Forelimb muscle (tissue), 1 donor: ENCODE results near the gene CNTN3. TPM values are rescaled to one million over a fixed set of nuclear protein-coding genes. Genes with fewer than 3 reads are reported as not detected.

Source experiments
- DNase-seq: peaks from one replicate; pipeline ENCODE4 v3.0.0-alpha.2; 2013; ENCODE audit warnings: low read depth
- polyA plus RNA-seq: library from polyadenylated mRNA; unstranded; fragments of 120-200 nt; gene quantifications from one replicate; pipeline ENCODE4 v1.2.1, GENCODE V29; 2013; ENCODE audit not compliant: insufficient read length

The CNTN3 gene
- polyA plus RNA-seq, 1 donor: 4.9 TPM

DNA sequence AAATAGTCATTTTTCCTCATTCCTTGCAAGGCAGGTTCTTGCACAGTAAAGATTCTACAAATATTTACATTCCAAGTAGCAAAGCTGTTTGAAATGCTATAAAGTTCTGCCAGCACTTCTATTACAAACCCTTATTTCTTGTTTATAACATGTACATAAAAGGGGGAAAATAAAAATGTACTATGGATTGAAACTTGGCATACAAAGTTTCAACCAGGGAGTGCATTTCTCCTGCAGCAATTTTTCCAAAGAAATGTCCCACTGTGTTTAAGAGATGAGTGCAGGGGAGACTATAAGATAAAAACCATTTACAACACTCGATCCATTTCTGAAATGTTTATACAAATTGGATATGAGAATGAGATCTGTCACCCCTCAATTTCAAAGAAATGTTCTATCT lies 3.3 kb downstream of the CNTN3 start:
- no peak for DNase-seq

DNA sequence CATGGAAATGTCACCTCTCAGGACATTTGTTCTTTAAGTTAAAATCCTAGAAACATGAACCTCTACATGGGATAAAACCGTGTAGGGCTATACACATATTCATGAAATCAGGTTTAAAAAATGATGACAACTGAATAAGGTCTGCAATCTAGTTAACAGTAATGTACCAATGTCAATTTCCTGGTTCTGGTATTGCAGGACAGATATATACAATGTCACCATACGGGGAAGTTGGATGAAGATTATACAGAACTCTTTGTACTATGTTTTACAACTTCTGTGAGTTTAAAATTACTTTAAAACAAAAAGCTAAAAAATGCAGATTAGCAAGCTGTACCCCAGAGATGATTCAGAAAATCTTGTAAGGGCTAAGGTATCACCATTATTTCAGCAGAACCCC lies 6.7 kb downstream of the CNTN3 start:
- no peak for DNase-seq

DNA sequence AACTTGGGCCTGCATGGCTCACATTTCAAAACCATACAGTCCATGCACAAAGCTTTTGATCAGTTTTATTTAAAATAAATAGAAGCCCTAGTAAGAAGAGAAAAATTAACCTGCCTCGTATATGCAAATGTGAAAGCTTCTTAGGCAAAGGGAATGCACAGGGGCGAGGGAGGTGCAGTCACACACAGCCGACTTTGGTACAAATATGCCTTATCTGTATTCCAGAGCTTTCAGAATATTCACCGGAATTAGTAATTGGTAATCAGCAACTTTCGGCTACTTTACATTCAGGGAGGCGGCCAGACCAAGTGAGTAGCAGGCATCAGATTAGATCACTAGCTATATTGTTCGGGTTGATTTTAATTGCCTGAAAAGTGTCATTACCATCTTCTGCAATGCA lies 7.5 kb downstream of the CNTN3 start:
- no peak for DNase-seq

DNA sequence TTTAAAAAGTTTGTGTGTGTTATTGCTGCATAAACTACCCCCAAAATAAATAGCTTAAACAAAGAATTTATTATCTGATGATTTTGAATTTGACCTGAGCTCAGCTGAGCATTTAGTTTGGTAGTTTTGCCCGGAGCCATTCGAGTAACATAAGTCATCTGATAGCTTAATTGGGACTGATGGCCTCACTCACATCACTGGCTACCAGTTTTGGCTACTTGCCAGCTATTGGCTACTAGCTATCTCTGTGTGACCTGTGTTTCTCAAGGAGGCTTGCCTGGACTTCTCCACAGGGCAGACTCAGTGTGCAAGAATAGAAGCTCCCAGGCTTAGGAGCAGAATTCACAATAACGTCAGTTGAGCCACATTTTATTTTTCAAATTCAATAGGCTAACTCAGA lies 9.0 kb downstream of the CNTN3 start:
- DNase-seq: no peak

DNA sequence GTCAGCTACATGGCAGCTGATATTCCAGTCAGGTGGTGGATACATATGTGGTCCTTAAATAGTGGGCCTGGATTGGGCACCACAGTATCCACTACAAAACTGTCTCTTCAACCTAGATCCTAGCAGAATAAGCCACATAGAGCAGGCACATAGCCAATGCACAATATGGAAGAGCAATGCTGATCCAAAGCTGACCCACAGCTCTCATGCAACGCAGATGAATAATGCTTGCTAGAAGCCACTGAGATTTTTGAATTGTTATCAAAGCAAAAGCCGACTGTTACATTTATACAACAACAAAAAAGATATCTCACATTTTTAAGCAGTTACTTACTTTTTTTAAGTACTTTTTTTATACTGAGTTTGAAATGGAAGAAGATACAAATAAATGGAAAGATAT lies 11.2 kb downstream of the CNTN3 start:
- no peak for DNase-seq

DNA sequence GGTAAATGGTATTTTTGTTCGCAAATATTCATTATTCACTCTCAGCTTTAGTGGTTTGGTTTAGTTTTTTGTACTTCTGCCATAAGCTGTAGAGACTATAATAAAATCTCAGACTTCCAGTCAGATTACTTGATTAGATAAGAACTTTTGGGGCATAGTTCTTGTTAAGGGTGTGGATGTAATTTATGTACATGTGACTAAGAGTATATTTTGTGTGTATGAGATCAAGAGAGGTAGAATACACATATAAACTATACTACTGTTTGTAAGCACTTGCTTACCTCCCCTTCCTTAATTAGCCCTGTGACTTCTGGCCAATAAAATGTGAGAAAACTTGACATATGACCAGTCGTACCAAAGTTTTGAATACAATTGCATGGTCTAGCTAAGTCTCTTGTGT lies 12.0 kb downstream of the CNTN3 start:
- DNase-seq: no peak

DNA sequence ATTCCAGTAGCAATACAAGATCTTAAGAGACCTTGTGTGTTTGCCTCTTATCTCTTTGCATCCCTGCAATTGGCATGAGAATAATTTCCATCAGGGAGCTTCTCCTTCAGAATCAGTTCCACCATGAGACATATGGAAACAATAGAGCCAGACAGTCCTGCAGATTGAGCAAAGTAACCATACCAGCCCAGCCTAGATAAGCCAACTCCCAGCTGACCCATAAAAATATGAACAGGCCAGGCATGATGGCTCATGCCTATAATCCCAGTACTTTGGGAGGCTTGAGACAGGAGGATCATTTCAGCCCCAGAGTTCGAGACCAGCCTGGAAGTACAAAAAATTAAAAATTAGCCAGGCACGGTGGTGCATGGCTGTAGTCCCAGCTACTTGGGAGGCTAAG lies 12.7 kb downstream of the CNTN3 start:
- DNase-seq: no peak

DNA sequence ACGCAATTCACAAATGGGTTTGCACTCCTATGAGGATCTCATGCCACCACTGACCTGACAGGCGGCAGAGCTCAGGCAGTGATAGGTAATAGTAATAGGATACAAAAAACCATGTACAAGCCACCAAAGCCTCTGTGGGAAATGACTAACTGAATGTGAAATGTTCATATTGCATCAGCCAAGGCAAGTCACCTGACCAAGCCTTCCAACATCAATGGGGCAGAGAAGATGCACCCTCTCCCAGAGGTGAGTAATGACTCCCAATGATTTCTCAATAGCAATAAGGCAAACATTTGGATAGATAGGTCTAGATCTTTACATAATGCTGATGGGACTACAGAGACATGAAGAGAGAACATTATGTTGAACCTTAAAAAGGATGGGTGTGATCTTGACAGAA lies 14.9 kb downstream of the CNTN3 start:
- no peak for DNase-seq

DNA sequence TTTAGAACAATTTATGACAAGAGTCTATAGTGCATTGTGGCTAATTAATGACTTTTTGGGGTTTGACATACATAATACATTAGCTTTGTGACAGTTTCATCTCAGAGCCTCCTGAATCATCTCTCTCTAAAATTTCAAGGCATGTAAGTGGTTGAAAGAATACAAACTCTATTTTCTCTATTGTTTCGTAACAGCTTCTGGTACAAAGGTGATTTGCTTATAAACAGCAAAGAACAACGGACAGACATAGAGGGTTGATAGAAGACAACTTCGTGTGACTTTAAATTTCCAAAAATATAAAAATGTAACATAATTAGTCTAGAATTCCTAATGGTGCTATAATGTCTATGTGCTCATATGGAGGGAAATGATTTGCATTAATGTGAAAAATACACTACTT lies 21.3 kb downstream of the CNTN3 start:
- no peak for DNase-seq

DNA sequence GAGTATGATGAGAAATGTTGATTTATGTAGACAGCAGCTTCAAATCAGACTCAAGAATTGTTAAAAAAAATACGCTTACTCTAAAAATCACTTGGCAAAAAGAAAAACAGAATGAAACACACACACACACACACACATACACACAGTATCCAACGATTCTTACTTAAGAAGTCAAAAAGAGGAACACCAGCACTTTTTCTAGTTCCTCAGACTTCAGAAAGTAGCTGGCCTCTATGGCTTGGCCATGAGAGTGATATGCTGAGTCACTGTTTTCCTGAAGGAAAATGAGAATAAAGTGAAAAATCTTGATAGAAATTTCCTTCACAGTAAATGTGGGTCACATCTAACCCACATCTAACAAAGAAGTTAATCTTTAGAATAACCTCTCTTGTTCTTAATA lies 22.1 kb downstream of the CNTN3 start:
- no peak for DNase-seq

DNA sequence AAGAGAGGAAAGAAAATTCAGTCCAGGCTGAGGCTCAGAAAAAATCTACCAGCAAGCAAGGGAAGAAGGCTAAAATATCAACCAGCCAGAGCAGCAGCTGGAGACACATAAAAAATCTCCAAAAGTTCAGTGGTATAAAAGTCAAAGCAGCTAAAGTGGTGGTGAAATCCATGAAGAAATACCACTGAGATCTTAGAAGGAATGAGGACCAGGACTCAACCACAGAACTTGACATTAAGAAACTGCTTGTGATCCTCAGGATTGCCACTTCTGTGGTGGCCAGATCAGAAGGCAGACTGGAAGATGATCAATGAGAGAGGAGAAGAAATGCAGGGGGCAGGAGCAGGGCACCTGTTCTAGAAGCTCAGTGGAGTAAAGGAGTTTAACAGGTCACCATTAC lies 22.5 kb downstream of the CNTN3 start:
- no peak for DNase-seq

DNA sequence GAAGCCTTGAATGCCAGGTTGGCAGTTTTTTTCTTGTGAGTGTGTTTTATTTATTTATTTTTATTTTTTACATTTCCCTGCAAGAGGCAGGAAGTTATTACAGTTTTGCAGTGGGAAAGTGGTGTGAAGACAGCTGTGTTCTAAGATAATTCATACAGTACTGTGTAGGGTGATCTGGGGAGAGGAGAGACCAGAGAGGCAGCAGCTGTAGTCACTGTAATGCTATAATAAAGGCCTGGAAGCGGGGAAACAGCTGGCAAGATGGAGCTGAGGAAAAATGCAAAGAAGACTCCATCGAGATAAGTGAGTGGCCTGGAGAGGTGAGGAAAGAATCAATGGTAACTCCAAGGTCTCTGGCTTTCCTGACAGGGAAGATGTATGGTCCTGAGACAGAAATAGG lies 23.1 kb downstream of the CNTN3 start:
- DNase-seq: no peak

DNA sequence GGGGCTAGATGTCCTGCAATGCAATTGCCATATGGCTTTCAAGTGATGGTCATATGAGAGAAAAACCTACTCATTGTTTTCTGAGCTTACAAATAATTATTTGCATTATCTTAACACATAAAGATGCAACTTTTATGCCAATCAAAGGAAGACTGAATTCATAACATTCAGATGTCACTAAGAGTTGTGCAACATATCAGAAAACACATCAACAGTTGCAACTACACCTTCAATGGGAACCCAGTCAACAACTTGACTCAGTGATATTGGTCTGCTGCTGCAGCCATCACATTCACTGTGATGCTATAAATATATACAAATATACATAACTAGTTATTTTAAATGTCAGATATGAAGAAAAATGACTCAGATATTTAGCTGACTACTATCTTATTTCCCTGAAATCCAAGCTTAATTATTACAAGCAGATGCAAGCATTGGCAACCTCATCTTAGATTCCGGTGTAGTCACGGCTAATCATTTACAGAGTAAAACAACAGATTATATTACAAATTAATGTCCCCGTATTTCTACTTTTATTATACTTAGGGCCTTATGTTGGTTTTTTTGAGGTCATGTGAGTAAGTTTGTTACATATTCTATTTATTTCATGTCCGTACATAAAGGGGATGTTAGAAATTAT lies 23.7 kb downstream of the CNTN3 start:
- no peak for DNase-seq

DNA sequence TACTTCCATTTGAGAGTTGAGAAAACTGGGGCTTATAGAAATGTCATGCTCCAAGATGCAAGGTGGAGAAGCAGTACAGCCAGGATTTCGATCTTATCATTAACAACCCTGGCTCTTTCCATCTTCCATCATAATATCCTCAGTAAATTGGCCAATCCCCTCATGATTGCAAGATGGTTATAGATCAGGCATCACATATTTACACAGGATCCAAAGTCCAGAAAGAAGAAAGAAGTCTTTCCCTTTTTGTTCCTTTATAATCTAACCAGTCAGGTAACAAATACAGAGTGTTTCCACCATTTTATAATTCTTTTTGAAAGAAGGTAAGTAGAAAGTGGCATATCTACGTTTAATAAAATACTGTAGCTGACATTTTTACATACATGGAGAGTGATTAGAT lies 29.7 kb downstream of the CNTN3 start:
- DNase-seq: no peak

DNA sequence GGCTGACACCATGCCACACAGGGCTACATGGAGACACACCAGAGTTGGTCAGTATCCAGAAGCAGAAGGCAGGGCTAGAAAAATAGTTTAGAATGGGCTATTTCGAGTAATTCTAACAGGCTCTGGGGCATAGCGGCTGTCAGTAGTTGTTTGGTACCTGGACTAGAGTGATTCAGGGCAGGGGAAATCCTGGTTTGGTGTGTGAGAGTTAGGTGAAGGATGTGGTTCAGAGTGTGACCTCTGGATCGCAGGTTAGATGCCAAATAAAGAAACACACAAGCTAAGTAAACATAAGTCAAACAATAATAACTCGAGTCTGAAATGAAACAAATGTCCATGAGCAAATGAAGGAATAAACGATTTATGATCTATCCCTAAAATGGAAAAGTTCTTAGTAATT lies 31.5 kb downstream of the CNTN3 start:
- no peak for DNase-seq

DNA sequence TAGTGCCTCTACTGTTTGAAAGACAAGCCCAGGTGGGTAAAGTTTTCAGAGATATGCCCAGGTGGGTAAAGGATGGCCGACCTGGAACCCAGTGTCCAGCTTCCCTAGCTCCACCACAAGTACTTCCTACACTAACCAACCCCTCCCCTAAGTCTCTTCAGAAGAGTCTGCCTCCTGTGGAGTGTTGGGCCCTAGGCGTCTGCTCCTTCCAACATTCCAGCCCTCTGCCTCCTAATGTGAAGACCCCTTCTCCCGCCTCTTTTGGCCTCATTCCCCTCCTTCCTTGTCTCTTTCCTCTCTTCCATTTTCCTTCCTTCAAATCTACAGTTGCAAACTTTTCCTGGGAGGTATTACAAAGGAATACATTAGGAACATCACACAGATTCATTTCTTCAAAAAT lies 38.6 kb downstream of the CNTN3 start:
- DNase-seq: no peak

DNA sequence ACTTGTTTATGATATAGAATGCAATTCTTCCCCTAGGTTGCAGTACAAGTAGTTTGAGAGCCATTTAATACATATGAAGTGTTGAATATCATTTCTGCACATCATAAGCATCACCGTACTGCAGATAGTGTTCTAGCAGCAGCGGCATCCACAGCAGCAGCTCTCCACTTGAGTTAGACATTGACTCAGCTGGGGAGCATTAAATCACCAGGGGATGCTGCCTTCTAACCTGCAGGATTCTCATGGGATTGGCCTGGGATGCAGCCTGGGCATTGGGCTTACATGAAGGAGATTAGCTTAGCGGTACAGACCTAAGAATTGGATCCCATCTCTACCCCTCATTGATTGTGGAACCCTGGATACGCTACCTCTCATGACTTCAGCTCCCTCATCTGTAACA lies 43.3 kb downstream of the CNTN3 start:
- DNase-seq: no peak
